COLO668 (cell line): ENCODE measurements around the gene DEFB124.
"Not testable (repeated sequence)": the region's sequence is repeated elsewhere in the genome, so short reads cannot be mapped to it uniquely, and the experiment has no call there.

ENCODE experiments used
- DNase-seq: peaks from one replicate; lab custom pipeline; 2025; ENCODE audit not compliant: unreplicated experiment; lab: John Stamatoyannopoulos, UW

DEFB124 gene

GRCh38 chr20:31489152-31489551 lies 14.2 kb upstream of the DEFB124 start:
- no peak for DNase-seq

- no peak for DNase-seq
Observed at GRCh38 chr20:31488115-31488514, 13.2 kb upstream of the DEFB124 start.

DNA sequence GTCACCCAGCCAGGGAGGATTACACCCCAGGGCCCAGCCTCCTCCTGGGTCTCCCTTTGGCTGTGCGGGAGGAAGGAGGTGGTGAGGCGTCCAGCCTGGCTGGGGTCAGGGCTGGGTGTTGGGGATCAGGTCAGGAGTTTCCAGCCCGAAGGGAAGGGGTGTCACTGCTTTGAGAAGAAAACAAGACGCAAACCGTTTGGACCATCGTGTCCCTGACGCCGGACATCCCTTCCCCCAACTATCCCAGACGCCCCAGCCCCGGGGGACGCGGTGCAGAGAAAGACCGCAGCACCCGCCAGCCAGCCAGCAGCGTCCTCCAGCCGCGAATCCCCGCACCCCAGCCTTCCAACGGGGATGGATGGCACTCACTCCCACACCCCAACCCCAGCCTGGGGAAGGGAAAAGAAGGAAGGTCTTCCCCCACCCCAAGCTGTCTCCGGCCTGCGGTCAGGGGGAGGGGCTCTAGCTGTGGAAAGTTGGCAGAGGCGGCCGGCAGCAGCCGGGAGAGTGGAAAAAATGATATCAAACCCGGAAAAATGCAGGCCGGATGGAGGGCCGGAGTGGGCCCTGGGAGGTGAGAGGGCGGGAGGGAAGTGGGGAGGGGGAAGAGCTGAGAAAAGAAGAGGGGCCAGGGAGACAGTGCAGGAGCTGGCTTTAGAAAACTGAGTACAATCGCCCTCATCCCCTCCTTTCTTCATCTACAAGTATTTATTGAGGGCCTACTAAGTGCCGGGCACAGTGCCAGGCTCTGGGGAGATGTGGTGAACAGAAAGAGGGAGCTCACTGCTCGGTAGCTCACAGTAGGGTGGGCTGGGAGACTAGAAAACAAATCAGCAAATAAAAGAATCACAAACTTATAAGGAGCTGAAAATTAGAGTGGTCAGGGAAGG lies 10.8 kb upstream of the DEFB124 start:
- DNase-seq = no peak

DNA sequence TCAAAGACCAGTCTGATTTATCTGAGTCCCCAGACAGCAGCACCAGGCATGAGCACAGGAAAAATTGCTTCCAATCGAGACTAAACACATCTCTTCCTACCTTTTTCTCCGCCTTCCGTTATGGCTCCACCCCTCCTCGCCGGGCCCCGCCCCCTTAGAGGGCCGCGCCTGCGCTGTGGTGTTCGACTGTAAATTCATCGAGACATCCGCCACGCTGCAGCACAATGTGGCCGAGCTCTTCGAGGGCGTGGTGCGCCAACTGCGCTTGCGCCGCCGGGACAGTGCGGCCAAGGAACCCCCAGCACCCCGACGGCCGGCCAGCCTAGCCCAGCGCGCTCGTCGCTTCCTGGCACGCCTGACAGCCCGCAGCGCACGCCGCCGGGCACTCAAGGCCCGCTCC lies 9.1 kb upstream of the DEFB124 start:
- no peak for DNase-seq

DNA sequence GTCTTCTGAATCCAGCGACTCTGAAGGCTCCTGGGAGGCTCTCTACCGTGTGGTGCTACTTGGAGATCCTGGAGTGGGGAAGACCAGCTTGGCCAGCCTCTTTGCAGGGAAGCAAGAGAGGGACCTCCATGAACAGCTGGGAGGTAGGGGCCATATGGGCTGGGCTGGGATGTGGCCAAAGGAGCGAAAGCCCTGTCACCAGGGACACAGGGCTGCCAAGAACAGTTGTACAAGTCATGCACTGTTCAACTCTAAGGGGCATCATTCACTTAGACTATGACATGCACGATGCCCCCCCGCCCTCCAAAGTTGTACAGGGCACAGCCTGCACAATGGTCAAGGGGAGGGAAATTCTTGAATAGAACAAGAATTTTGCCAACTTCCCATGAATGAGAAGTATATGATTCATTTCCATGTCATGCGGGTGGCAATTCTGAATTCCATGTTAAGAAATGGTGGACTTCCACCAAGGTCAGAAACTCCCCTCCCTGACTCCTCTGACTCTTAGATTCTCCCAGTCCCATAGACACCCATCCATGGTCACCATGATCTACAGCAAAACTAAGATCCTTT lies 1.8 kb upstream of the DEFB124 start:
- DNase-seq = no peak

- DNase-seq = no peak
Observed at GRCh38 chr20:31476294-31476585, 1.3 kb upstream of the DEFB124 start.

- DNase-seq = no peak
Observed at GRCh38 chr20:31475472-31476293, 756 bp upstream of the DEFB124 start.

- DNase-seq = no peak
Observed at GRCh38 chr20:31474097-31474436, 860 bp downstream of the DEFB124 start.

- no peak for DNase-seq
Observed at GRCh38 chr20:31473331-31474096, 1.4 kb downstream of the DEFB124 start.

- no peak for DNase-seq
Observed at GRCh38 chr20:31472395-31473330, 2.3 kb downstream of the DEFB124 start.

GRCh38 chr20:31470946-31471345 lies 4.0 kb downstream of the DEFB124 start:
- DNase-seq = not testable (repeated sequence)

DNA sequence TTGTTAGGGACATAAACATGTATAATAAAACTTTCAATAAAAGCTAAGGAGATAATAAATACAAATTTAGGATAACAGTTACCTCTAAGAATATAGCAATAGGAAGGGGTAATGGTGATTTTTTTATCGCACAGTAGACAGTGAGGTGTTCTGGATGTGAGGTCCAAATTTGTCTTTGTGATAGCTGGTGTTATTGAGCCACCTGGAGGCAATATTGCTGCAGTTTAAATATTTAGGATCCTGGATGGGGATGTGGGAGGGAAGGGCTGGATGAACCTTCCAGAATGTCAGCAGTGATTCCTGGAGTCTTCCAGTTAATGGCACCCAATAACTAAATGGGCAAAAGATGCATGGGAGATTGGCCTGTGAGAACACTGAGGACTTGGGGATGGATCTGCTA lies 20.6 kb downstream of the DEFB124 start:
- no peak for DNase-seq

DNA sequence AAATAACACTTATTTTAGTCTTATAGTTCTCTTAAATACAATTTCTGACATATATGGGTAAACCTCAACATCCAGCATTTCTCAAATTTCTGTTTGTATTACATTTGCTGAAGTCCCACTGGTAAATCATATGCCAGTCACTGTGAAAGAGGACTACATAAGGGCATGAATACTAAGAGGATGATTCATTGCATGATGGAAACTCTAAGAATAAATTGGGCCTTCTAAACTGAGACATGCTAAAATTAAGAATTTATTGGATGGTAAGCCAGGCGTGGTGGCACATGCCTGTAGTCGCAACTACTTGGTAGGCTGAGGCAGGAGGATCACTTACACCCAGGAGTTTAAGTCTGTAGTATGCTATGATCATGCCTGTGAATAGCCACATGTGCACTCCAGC lies 22.4 kb downstream of the DEFB124 start:
- no peak for DNase-seq

DNA sequence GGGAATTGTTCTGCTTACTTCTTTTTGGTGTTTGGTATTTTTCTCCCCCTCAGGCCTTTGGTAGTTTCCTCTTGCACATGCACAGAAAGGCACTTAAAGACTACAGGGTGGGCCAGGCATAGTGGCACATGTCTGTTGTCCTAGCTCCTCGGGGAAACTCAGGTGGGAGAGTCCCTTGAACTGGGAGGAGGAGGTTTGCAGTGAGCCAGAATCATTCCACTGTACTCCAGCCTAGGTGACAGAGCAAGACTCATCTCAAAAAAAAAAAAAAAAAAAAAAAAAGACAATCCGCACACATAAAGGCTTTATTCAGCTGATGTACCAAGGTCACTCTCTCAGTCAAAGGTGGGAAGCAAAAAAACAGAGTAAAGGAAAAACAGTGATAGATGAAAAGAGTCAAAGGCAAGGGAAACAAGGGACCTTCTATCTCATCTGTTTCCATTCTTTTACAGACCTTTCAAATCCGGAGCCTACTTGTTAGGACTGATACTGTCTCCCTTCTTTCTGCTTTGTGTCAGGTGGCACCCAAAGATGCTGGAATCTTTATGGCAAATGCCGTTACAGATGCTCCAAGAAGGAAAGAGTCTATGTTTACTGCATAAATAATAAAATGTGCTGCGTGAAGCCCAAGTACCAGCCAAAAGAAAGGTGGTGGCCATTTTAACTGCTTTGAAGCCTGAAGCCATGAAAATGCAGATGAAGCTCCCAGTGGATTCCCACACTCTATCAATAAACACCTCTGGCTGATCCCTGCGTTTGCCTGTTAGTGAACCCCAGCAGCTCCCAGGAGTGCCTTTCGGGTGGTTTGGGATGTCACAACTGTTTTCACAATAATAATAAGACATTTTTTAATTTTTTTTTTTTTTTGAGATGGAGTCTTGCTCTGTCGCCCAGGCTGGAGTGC lies 25.2 kb downstream of the DEFB124 start:
- no peak for DNase-seq

DNA sequence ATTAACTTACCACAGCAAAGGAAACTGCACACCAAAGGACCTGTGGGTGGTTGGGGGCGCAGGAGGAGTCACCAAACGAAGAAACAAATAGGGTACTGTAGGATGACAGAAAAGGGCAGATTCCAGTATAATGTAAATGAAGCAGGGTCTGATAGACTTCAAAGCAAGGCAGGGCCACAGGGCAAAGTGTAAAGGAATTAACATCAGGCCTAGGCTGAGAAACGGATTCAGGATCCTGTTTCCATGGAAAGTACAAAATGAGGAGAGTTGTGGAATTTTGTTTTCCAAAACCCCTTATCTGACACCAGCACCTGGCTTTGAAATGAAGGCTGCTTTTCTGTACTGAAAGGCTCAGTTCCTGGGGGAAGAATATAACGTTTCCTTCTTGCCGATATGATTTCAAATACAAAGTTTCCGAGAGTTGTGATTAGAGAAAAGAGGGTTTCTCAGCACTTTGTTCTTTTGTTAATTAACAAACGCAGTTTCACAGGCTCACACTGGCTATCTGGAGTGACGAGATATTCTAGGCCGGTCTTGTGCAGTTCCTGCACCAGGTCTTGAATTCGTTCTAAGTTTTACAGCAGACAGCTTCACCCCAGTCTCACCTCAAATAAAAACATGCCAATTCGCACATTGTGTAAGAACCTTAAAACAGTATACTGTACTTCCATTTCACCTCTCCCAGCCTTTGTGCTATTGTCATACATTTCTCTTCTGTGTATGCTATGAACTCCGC lies 28.7 kb downstream of the DEFB124 start:
- DNase-seq = no peak

- DNase-seq = no peak
Observed at GRCh38 chr20:31440012-31440659, 34.8 kb downstream of the DEFB124 start, which contains the start of gene DEFB123. Gene DEFB123 (plus strand): TSS chr20:31440632. CDS start chr20:31440699, 67 bp downstream.

DNA sequence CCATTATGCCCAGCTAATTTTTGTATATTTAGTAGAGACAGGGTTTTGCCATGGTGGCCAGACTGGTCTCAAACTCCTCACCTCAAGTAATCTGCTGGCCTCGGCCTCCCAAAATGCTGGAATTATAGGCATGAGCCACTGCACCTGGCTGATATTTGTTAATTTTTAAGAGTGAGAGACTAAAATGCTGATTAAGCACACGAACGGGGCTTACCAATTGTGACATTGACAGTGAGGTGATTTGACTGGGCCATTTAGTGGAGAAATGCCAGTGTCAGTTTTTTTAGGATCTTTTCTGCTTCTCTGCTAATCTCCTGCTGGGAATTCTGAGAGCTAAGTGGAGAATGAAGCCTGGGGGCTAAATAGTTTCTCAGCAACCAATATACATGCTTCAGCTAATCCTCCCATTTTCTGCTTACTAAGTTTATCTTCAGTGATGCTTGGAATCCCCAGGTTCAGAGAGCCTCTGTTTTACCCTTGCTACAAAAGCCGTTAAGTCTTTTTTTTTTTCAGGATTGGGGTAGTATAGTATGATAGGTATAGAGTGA lies 44.3 kb downstream of the DEFB124 start:
- DNase-seq = no peak

- not testable (repeated sequence) for DNase-seq
Observed at GRCh38 chr20:31427576-31427975, 47.4 kb downstream of the DEFB124 start.
